Limb (tissue), 2 donors: ENCODE measurements around the gene NCKAP5.
"Not testable (repeated sequence)": the region's sequence is repeated elsewhere in the genome, so short reads cannot be mapped to it uniquely, and the experiment has no call there.

ENCODE experiments used
- DNase-seq, 2 donors: peaks; one replicate each; pipeline ENCODE4 v3.0.0-alpha.2; 2016; ENCODE audit errors: extremely low spot score in 2 of 2

The NCKAP5 gene

DNA sequence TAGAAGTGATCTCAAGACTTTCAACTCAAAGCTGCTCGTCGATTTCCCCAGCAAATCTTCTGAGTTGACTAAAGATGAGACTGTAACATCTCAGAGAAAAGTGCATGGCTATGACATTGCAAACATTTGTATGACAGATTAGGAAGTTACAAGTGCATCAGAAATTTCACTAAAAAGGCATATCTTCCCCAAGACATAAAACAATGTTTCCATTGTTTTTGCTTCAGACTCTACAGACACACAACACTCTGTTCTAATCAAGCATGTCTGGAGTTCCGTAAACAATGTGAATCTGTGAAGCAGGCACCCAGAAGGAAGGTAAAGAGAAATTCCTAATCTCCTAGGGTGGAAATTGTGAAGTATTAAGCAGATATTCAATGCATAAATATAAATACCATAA, 753.6 kb downstream of the NCKAP5 start:
- no peak for DNase-seq

DNA sequence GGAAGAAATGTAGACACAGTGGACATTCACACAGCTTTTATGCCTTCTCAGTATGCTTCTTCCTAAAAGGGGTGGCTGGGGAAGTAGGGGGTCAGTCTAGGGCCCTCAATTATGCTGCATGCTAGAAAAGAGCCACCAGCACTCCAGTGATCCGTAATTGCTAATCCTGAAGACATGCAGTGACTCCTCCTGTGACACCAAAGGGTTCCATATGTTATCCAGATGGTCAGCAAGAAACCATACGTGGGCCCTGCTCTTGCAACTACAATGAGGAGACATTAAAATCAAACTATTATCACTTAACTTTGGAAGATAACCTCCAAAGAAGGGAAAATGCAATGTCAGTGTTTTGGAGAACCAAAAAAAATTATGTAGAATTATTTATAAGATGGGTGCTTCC, 754.8 kb downstream of the NCKAP5 start:
- no peak for DNase-seq

DNA sequence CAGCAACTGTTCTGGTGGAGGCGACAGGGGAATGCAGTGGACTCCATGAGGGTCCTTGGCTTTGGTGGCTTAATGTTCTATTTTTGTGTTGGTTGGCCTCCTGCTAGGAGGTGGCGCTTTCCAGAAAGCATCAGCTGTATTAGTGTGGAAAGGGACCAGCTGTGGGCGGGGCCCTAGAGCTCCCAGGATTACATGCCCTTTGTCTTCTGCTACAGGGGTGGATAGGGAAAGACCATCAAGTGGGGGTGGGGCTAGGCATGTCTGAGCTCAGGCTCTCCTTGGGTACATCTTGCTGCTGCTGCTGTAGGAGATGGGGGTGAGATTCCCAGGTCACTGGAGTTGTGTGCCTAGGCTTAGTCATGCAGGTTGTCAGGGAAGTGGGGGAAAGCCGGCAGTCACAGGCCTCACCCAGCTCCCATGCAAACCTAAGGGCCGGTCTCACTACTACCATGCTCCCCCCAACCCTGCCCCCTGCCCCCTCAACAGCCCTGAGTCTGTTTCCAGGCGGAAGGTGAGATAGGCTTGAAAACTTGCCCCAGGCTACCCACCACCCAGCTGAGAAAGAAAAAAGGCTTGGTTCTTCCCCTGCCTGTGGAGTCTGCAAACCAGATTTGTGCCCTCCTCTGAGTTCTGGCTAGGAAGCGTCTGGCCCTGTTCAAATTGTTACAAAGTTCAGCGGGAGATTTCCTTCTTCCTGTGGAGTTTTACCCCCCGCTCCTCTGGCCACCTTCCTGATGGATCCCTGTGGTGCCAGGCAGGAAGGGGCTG, 756.9 kb downstream of the NCKAP5 start:
- no peak for DNase-seq

DNA sequence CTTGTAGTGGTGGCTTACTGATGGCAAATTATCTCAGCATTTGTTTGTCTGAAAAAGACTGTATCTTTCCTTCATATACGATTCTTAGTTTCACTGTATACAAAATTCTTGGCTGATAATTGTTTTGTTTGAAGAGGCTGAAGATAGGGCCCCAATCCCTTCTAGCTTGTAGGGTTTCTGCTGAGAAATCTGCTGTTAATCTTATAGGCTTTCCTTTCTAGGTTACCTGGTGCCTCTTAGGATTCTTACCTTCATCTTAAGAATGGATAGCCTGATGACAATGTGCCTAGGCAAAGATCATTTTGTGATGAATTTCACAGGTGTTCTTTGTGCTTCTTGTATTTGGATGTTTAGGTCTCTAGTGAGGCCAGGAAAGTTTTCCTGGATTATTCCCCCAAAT, 758.3 kb downstream of the NCKAP5 start:
- DNase-seq = not testable (repeated sequence)

DNA sequence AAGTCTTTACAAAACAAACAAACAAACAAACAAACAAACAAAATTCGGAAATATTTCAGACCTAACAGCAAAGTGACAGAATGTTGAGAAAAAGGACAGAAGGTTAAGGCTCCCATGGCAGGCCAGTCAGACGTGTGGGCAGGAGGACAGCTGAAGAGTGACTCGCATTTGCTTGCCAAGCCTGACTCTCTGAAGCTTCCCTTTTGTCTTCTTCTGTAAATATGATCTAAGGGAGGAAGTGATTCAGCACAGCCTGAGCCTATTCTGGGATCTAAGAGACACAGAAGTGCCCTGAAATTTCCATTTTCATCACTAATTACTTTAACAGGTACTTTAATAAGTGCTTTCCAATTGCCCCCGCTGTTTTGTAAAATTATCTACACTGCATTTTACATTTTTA, 764.2 kb downstream of the NCKAP5 start:
- DNase-seq = peak in 1 of 2 donors; percentile 34

DNA sequence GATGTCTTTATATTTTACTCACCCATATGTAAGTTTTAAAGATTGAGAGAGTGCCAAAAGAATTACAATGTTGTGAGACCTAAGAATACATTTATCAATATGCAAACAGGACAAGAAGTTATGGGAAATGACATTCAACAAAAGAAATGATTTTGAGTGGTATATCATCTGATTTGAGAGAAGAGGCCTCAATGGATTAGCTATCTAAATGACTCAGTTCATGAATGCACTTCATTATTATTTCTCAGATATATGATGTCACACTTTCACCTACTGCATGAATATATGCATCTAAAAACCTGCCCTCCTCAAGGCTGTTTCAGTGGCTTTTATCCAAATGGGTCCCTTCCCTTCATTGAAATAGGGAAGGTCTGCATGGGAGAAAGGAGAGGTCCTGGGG, 769.9 kb downstream of the NCKAP5 start:
- no peak for DNase-seq

DNA sequence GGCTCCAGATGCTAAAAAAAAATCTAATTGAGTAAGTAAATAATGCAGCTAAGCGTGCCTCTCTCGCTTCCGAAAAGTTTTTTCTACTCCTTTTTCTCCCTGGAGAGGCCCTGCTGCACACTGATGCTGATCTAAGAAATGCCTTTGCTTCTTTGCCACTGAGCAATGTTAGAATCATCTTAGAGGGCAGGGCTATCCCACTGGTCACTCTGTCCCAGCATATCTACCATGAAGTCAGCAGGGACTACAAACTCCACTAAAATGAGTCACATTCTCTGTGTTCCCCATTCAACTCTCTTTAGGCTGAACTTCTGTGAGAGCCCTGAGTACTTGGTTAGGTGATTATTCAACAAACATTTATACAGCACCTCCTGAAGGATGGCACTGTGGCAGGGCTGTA, 770.7 kb downstream of the NCKAP5 start:
- DNase-seq = no peak

DNA sequence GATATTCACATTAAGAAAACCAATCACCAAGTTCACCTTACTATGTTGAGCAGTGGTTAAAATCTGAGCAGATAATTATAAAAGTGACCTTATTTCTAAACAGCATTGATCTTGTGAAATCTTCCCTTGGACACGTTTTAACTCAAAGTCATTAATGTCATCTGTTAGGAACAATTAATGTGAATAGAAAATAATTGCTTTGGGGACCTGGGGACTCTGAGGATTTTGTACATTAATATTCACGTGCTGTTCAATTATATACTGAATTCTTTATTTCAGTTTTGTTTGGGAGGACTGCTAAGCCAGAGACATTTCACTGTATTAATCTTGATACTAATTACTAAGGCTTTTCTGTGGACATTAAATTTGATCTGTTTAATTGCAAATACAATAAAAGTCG, 771.2 kb downstream of the NCKAP5 start:
- DNase-seq = no peak

DNA sequence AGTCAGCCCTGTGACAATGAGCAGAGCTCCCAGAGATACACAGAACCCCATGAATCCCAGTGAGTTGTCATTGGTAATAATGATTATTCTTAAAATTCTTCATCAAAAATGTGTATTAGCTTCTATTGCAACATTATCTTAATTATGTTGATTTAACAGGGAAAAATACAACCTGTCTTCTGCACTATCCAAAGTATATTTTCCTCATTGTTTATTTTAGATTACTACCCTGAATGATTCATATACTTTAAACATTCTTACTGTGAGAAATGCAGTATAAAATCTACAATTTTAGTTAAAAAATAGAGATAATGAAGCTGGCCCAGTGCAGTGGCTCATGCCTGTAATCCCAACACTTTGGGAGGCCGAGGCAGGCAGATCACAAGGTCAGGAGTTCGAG, 773.0 kb downstream of the NCKAP5 start:
- no peak for DNase-seq

DNA sequence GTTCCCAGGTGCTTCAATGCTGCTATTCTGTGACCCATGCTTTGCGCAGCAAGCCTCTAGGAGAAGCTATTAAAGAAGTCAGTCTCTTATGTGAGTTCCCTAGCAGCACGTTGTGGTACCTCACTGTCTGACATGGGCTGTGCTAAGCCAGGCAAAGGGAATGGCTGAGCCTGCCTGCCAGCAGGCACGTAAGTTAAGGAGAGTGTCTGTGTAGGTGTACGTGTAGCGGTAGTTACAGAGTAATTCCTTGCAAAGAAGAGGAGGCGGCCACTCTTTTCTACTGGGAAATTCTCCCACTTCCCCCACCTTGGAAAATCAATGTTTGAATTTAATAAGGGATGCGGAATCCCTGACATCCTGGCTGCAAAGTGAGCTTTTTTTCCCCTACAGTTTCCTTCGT, 774.7 kb downstream of the NCKAP5 start:
- DNase-seq = no peak

DNA sequence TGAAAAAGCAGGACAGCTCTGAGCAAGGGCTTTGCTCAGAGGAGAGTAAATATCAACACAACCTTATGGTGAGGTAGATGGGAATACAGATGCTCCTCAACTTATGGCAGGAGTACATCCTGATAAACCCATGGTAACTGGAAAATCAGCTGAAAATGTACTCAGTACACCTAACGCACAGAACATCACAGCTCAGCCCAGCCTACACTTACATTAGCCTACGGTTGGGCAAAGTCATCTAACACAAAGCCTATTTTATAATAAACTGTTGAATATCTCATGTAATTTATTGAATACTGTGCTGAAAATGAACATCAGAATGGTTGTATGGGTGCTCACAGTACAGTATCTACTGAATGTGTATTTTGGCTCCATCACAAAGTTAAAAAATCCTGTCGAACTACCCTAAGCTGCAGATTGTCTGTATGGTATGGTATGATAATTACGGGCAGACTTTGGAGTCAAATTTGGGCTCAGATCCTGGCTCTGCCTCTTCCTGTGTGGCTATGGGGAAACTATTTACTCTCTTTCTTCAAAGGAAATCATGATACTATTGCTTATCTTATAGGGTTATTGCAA, 778.0 kb downstream of the NCKAP5 start:
- DNase-seq = peak in 1 of 2 donors; percentile 17

DNA sequence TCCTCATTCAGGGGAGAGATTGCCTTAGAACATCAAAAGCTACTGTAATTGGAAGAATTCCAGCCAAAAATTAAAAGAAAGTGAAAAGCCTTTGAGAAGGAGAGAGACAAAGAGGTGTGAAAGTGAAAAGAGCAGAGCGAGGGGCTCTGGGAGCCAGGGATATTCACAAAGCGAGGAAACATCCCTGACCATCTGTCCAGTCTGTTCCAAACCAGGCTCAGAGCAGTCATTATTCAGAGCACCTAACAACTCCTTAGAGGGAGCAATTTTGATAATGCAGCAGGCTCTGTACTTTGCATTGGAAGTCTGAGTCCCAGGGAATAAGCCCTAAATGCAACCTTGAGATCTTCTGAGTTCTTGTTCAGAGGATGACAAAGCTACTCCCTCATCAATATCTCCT, 779.2 kb downstream of the NCKAP5 start:
- no peak for DNase-seq

DNA sequence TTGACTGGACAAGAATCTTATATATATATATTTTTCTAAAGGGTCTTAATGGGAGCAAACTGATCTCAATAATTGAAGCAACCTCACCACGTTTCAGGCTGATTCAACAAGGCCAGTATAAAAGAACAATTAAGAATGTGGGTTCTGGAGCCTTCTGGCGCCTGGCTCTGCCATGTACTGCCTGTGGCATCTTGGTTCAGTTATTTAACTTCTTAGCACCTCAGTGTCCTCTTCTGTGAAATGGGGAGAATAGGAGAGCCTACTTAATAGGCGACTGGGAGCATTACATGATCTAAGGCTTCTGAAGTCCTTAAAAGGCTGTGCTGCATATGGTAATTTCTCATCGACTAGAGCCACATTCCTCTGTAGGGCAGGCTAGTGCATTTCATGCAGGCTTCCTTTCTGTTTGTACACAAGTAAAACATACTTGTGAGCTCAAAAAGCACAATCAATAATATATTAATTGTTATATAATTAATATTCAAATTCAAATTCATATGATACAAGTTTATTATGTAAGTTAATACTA, 779.9 kb downstream of the NCKAP5 start:
- DNase-seq = no peak

DNA sequence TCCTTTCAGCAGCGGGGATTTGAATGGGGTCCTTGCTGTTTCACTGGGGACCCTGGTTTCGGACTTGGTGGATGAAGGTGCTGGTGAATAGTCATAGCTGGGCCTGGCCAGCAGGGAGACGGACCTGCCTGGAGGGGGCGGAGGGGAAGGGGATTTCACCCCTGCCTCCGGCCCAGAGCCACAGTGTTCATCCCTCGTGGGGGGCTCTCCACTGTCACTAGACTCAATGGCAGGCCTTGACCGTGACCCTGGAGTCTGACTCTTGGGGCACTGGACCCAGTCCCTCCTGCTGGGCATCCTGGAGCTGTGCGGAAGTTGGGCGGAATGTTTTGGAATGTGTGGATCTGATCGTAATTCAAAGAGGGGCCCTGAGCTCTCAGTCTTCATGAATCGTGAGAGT, 784.4 kb downstream of the NCKAP5 start:
- no peak for DNase-seq

DNA sequence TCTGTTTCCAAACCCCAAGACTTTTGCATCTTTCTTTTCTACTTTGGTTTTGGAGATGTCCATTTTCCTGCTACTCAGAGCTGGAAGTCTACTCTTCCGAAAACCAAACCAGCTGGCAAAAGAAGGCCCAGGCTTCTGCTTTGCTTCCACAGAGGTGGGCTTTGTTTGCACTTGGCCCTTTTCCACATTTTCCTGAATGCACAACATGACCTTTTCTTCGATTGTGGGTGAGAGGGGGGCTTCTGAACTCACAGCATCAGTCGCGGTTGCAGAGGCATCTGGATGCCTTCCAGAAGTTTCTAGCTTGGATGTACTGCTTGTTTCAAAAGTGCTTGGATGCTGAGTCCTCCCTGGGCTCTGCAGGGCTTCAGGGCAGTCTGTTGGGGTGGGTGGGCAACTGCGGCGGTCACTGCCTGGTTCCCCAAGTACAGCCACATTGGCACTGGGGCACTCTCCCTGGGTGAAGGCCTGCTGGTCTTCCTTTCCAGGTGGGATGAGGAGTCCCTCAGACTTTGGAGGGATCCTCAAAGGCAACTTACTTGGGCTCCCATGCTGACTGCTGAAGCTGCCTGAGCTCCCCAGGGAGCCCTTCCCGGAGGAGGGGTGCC, 786.0 kb downstream of the NCKAP5 start:
- no peak for DNase-seq

DNA sequence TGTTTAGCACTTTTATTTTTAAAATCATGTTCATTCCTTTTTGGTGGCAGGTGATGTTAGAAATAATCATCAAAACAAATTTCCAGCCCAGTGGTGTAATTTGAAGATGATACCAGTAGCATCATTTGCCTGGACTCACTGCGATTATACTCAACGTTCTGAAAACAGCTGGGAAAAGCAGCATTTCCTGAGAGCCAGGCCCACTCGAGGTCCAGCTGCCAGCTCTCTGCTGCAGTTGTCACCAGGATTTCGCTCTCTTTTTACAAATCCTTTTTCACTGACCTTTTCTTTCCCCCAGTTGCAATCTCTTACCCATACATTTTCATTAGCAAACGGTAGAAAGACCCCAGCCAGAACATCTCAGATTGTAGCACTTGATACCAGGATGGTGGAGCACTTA, 787.6 kb downstream of the NCKAP5 start:
- DNase-seq = peak in 1 of 2 donors; percentile 23

DNA sequence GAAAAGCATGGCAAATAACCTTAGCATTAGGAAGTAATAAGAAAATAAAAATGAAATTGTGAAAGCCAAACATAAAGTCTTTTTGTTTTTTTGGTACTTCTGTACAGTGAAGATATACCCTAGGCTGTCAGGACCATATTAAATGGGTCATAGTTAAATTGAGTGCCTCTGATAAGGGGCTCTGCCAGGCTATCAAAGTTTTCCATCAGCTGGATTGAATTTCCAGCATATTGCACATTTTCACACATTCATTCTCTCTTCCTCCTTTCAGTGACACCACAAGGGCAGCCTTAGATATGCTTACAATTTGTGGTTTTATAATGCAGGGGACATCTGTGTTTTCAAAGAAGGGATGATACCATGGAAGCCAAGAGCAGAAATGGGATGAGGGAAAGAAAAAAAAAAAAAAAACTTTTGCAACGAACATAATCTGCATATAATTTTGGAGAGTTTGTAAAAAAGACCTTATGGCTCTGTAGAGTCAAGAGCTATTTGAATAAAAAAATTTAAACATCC, 789.0 kb downstream of the NCKAP5 start:
- DNase-seq = no peak

DNA sequence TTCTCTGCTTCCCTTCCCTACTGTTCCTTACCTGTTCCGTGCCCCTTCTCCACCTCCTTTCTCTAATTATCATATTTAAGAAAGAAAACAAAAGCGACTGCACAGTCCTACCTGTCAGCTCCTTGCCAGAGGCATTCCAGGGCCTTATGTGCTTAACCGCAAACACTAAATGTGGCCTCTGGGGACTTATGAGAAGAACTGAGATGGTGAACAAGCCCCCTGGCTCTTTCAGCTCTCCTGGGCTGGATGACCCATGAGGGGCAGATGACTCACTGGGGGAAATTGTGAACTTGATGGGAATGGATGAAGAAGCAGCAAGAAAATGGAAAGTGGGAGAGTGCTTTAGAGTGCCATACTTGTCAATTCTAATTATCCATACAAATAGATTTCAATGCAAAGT, 792.0 kb downstream of the NCKAP5 start:
- DNase-seq = no peak

DNA sequence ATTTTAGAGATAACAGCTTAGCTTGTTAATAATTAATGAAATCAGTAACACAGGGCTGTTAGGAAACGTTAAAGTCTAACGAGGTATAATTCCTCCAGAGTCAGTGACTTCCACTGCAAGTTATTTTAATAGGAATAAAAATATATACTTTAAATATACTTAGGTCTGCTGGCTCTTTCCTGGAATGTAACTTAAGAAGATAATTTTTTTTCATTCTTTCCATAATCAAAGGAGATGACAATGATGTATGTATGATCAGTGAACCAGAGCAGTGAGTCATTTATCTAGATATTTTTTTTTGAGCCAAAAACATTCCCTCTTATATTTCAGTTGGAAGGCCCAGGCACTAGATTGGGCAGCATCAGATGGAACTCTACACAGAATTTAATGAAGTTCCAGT, 794.1 kb downstream of the NCKAP5 start:
- DNase-seq = no peak

DNA sequence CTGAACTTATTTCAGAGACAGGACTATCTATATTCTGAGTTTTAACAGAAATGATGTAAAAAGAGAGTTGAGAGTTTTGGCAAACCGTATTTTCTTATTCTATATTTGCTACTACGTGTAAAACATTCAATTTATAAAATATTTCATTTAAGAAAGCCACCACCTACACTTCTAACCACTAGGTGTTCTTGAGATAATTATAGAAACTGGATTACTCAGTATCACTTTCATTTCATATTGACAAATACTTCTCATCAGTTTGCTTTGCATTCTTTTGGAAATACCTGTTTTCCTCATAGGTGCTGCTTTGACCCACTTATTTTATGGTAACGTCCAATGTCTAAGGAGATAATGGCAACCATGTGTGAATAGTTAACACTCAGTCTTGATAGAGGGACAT, 794.9 kb downstream of the NCKAP5 start:
- DNase-seq = no peak

DNA sequence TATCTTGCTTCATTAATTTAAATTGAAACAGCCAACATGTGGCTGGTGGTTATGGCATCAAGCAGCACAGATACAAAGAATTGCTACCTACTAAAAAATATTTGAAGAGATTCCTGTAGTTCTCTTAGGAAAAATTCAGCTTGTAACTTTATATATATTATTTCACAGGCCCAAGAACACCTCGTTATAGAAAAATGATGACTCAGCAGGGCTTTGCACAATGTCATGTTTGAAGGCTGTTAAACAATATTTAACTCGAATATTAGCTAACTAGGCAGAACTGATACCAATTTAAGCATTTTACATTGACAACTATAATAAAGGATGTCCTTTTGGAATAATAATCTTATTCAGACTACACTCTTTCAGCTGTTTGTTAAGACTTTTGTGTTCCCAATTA, 795.9 kb downstream of the NCKAP5 start:
- no peak for DNase-seq

DNA sequence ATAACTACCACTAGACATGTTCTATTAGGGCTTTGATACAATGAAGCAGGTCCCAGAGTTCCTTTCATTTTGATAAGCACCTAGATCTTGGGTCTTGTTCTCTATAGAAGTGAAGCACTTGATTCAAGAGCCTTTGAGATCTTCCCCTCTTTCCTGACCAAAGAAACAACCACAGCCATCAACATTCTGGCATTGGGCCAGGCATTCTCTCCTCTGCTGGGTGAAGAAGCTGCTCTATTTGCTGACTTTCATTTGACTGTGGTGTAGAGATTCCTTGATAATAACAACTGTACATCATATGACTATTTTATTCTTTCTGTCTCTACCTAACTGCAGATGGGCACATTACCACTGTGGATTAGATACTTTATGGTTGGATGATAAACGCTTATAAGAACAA, 801.7 kb downstream of the NCKAP5 start:
- no peak for DNase-seq

DNA sequence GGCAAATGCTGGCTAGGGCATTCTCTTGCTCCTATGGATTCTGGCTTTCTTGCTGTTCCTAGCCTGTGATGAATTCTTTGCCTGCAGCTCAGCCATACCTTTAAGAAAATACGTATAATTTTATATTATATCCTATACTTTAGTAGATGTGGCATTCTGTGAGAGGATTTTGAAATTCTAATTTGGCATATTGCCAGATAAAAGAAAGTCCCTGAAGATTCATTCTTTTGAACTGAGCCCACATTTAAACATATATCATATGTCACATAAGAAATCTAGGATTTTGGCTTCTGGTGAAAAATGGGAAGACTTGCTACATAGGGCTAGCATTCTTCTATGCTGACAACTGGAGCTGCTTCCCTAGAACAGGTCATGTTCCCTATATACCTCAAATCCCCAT, 806.8 kb downstream of the NCKAP5 start:
- DNase-seq = no peak
